AG08395 (cell line): ENCODE results near the gene KLHL2.

ENCODE experiments used
- DNase-seq: peaks from one replicate; pipeline ENCODE4 v3.0.0; 2012; ENCODE audit warnings: mixed read lengths, low spot score

Gene KLHL2

DNA sequence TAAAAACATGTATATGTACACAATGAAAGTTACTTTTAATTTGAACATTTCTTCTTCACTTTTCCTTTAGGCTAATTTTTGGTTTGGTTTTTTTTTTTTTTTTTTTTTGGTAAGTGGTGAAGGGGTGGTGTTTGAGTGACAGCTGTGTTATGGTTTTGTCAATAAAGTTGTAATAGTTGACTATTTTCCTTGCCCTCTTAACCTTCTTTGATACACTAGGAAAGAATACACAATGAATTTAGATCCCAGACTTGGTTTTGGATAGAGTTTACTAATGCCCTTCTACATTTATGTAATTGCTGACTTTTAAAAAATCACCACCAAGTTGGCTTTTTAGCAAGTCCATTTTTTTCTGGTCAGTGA is 82.0 kb downstream of the KLHL2 start:
- no peak for DNase-seq

- no peak for DNase-seq
Measured at GRCh38 chr4:165293061-165293460, 85.7 kb downstream of the KLHL2 start.

GRCh38 chr4:165293927-165294649 is 86.7 kb downstream of the KLHL2 start:
- no peak for DNase-seq

- DNase-seq = no peak
Measured at GRCh38 chr4:165294907-165295306, 87.5 kb downstream of the KLHL2 start.

DNA sequence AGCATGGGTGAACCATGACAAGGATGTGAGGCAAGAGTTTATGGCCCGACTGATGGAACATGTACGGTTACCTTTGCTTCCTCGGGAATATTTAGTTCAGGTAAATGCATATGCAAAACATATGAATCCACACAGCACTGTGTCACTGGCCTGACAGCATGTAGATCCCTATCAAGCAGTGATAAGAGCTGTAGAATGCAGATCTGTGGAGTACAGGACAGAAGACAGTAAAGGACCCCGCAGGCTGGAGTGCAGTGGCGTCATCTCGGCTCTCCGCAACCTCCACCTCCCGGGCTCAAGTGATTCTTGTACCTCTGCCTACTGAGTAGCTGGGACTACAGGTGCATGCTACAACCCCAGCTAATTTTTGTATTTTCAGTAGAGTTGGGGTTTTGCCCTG is 90.3 kb downstream of the KLHL2 start:
- no peak for DNase-seq

- DNase-seq = no peak
Measured at GRCh38 chr4:165299399-165300060, 92.2 kb downstream of the KLHL2 start.

- DNase-seq = peak; percentile 23
Measured at GRCh38 chr4:165301833-165302232, 94.5 kb downstream of the KLHL2 start.

DNA sequence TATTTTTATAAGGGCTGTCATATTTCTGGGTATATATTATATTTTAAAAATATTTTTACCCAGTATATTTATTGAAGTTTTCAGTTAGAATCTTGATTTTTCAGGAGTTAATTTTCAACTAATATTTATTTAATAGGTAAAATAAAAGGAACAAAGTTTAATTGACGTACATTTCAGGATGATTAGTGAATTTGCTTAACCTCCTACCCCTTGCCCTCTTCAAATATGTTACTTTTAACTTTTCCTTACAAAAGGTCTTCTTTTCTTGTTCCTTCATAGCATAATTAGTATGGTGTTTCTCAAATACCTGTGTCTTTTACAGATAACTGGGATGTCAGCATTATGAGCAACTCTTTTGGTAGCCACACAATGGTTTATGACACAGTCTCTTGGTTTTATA is 95.3 kb downstream of the KLHL2 start:
- no peak for DNase-seq

DNA sequence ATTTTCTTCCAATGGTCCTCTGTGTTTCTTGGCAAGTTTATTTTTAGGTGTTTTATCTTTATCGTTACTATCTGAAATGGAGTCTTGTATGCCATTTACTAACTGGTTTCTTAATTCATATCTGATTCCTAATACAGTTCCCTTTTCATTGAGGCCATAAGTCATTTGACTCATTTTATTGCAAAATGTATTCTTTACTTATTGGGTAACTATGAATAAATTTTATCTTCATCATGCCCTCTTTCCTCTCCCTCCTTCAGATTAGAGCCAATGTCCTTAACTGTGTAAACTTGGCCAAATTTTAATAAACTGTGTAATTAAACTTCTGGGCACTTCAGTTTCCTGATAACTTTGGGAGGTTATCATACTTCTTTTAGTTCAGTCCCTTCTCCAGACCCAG is 100.8 kb downstream of the KLHL2 start:
- DNase-seq = no peak

DNA sequence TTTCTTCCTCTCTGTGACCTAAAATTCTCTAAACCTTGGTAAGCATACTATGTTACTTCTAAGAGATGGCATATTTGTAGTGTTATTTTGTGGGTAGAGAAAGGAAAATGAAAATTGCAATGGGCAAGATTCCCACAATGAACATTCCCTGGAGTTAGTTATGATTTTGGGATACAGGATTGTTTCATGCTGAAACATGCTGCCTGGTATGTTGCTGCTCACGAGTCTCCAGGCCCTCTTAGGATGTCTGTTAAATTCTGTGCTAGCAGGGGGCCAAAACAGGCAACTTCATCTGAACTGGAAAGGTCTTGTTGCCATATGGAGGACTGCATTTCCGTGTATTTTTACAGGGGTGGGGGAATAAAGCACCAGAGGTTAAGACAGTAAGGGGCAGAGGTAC is 101.2 kb downstream of the KLHL2 start:
- DNase-seq = peak; percentile 25

DNA sequence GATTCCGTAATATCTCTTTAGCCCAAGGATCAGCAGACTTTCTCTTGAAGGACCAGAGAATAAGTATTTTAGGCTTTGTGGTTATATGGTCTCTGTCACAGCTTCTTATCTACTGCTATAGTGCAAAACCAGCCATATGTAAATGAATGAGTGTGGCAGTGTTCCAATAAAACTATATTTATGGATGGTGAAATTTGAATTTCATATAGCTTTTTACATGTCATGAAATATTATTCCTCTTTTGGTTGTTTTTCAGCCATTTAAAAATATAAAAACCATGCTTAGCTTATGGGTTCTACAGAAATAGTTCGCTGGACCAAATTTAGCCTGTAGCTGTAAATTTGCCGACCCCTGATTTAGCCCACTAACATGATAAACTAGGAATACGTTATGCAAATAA is 102.1 kb downstream of the KLHL2 start:
- no peak for DNase-seq

DNA sequence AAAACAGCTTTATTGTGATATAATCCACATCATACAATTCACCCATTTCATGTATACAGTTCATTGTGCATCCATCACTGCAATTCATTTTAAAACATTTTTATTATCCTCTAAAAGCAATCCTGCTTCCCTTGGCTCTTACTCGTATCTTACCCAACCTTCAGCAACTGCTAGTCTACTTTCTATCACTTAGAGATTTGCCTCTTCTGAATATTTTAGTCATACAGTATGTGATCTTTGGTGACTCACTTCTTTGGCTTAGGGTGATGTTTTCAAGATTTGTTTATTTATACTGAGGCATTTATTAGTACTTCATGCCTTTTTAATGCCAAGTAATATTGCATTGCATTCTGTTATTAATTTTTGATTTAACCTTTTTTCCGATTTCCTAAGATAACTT is 105.1 kb downstream of the KLHL2 start:
- DNase-seq = peak; percentile 22

- no peak for DNase-seq
Measured at GRCh38 chr4:165319030-165319429, 111.7 kb downstream of the KLHL2 start.

GRCh38 chr4:165319509-165319908 is 112.1 kb downstream of the KLHL2 start:
- no peak for DNase-seq

DNA sequence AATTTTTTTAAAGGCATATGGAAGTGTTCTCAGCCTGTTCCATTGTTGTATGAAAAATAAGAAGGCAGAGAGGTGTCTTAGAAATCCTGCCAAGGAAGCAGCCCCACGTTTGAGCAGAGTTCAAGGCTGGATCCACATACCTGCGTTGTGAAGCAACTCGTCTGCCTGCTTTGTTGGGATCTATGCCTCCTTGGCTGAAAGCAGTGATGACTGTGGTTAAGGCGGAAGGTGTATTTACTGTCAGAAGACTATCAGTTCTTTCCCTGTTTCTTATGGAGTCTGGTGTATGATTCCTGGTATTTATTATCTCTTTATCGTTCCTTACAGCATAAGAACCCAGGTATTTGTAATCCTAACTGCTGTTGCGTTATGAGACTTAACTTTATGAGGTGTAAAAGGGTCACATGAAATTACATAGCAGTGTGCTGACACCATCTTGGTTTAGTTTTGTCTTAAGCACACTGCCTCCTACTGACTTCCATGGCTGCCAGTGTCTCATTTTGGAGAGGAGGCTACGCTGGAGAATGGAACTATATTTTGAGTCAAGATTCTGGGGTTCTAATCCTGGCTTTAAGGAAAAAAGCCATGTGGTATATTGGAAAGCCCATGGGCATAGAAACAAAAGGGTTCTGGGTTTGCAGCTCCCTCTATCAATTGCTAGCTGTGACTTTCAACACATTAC is 117.0 kb downstream of the KLHL2 start:
- DNase-seq = no peak

GRCh38 chr4:165324918-165325304 is 117.5 kb downstream of the KLHL2 start:
- no peak for DNase-seq

- peak; percentile 48 for DNase-seq
Measured at GRCh38 chr4:165325732-165326512, 118.6 kb downstream of the KLHL2 start.

GRCh38 chr4:165326831-165327210 is 119.5 kb downstream of the KLHL2 start:
- DNase-seq = no peak

GRCh38 chr4:165327211-165328100 is 120.1 kb downstream of the KLHL2 start, which contains the start of gene MSMO1:
MSMO1 (plus strand) TSS chr4:165327669; CDS start chr4:165333371, 5,702 bp downstream.
- peak; percentile 98 for DNase-seq

GRCh38 chr4:165328101-165328425 is 120.7 kb downstream of the KLHL2 start:
- no peak for DNase-seq

DNA sequence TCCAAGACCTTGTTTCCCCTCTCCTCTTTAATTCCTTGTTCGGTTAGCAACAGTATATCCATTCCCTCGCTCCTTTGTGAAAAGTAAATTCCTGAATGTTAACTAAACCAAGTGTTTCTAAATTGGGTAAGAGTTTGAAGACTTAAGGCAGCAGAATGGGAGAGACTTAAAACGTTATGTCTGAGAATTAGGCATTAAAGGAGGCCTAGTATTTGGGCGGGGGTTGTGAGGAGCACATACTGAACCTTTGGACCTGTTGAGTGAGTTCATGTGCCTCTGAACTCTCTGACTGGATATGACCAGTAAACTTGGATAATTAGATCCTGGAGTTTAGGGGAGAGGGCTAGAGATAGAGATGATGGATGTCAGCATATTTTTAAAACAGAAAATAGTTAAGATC is 121.3 kb downstream of the KLHL2 start:
- no peak for DNase-seq

- no peak for DNase-seq
Measured at GRCh38 chr4:165330071-165330470, 122.7 kb downstream of the KLHL2 start.
